Colonic mucosa (tissue), 4 donors: ENCODE measurements around the gene CREB5. TPM values are rescaled to one million over a fixed set of nuclear protein-coding genes. Genes with fewer than 3 reads are reported as not detected.

Experiments
- DNase-seq: peaks from one replicate; pipeline ENCODE4 v3.0.0-alpha.2; 2020
- H3K27ac ChIP-seq: fragments of 200-600 bp; one replicate; pipeline ENCODE4 v1.8.0; 2021
- H3K27me3 ChIP-seq: fragments of 200-600 bp; one replicate; pipeline ENCODE4 v1.8.0; 2021
- H3K36me3 ChIP-seq: fragments of 200-600 bp; one replicate; pipeline ENCODE4 v1.8.0; 2021
- H3K4me1 ChIP-seq: fragments of 200-600 bp; one replicate; pipeline ENCODE4 v1.8.0; 2021; ENCODE audit warnings: mild to moderate bottlenecking
- H3K4me3 ChIP-seq: fragments of 200-600 bp; one replicate; pipeline ENCODE4 v1.8.0; 2021
- H3K9ac ChIP-seq, 2 donors: one replicate each; pipeline ENCODE4 v1.7.0; 2013; ENCODE audit warnings: control low read depth in 2 of 2, low read depth in 2 of 2, low read length in 2 of 2
- H3K9me3 ChIP-seq: fragments of 200-600 bp; one replicate; pipeline ENCODE4 v1.8.0; 2021
- CTCF ChIP-seq: fragments of 200-600 bp; IDR thresholded peaks from one replicate; pipeline ENCODE4 v1.8.0; 2022; ENCODE audit warnings: antibody characterized with exemption, mild to moderate bottlenecking
- intact Hi-C: fragments of 100-400 bp; cut with DNase I; formaldehyde crosslinking; loops from one replicate; pipeline ENCODE4 v1.14.1; 2022
- total RNA-seq, 2 donors: library from RNA; stranded (reverse); fragmentation: NEBNext Ultra II Directional in 1 of 2; extraction: Animal tissue kit (Norgen Biotek cat#: 25700) in 1 of 2; gene quantifications; one replicate each; pipeline ENCODE4 v1.2.1, GENCODE V29; 2021
- donor health status: healthy.
- donor health status: DM: no; HTN: no; CAD: no.
- donor health status: DM: no; HTN: no; CAD: no.

Gene CREB5
- total RNA-seq, 2 donors from 2014 or later: 0.54 to 3.6 TPM

DNA sequence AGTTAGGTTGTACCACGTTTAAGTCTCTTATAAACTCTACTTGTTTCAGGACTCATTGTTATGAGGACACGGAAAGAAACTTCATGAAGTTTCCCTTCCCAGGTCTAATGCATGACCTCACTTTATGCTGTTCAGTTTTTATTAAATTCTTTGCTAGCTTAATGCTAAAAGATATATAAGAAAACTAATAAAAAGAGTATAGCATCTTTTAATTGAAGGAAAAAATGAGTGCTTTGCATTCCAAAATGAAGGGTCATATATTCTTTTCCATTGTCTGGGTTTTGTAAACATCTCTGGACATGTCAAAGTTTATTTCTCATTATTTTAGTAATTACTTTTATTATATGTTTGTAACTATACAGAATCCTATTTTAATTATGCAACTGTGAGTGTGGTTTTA lies 255.8 kb downstream of the CREB5 start:
- Histone ChIP-seq H3K9me3 (no peaks in the 10 kb centered on the region), H3K4me3 (no peak overlapping the region), H3K9ac (no peak overlapping the region), H3K4me1 (no peaks in the 10 kb centered on the region), H3K27me3 (no peaks in the 10 kb centered on the region), H3K36me3 (no peaks in the 10 kb centered on the region), H3K27ac (no peak overlapping the region)
- intact Hi-C loops: no loop called here
- no peak for TF ChIP-seq CTCF
- DNase-seq: no peak

DNA sequence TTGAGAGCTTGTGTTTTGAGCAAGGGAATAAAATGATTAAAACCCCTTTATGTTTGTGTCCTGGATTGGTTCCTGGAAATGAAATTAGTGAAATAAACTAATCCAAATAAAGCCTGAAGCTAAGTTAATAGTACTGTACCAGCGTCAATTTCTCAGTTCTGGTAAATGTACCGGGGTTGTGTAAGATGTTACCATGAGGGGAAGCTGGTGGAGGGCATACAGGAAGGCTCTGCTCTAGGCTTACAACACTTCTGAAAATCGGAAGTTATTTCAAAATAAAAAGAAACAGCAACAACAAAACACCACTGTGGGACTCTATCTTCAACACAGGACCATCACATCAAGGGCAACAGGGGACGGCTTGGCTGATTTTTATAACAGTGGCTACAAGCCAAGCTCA lies 257.0 kb downstream of the CREB5 start:
- intact Hi-C loops: no loop called here
- DNase-seq: no peak
- no peak overlapping the region for H3K9ac ChIP-seq
- H3K27me3 ChIP-seq: no peaks in the 10 kb centered on the region
- H3K9me3 ChIP-seq: no peaks in the 10 kb centered on the region
- H3K36me3 ChIP-seq: no peaks in the 10 kb centered on the region
- no peaks in the 10 kb centered on the region for H3K4me1 ChIP-seq
- no peak overlapping the region for H3K4me3 ChIP-seq
- H3K27ac ChIP-seq: no peak overlapping the region
- no peak for TF ChIP-seq CTCF

- no peak for DNase-seq
- H3K27ac ChIP-seq: no peak overlapping the region
- H3K36me3 ChIP-seq: no peaks in the 10 kb centered on the region
- no peaks in the 10 kb centered on the region for H3K9me3 ChIP-seq
- no peak for TF ChIP-seq CTCF
- no peaks in the 10 kb centered on the region for H3K27me3 ChIP-seq
- no peaks in the 10 kb centered on the region for H3K4me1 ChIP-seq
- intact Hi-C loops: no loop called here
- H3K4me3 ChIP-seq: no peak overlapping the region
- no peak overlapping the region for H3K9ac ChIP-seq
Observed at GRCh38 chr7:28671526-28671925, 259.2 kb downstream of the CREB5 start.

- Histone ChIP-seq H3K4me3 (no peak overlapping the region), H3K27me3 (no peaks in the 10 kb centered on the region), H3K9me3 (no peaks in the 10 kb centered on the region), H3K36me3 (no peaks in the 10 kb centered on the region), H3K9ac (no peak overlapping the region), H3K27ac (no peak overlapping the region), H3K4me1 (no peaks in the 10 kb centered on the region)
- intact Hi-C loops: no loop called here
- DNase-seq: no peak
- TF ChIP-seq CTCF: no peak
Observed at GRCh38 chr7:28672397-28672797, 260.1 kb downstream of the CREB5 start.

GRCh38 chr7:28674359-28674782 lies 262.1 kb downstream of the CREB5 start:
- no peak for DNase-seq
- Histone ChIP-seq H3K9me3 (no peaks in the 10 kb centered on the region), H3K36me3 (no peaks in the 10 kb centered on the region), H3K27ac (no peak overlapping the region), H3K4me3 (no peak overlapping the region), H3K9ac (no peak overlapping the region), H3K27me3 (no peaks in the 10 kb centered on the region), H3K4me1 (no peaks in the 10 kb centered on the region)
- intact Hi-C loops: no loop called here
- no peak for TF ChIP-seq CTCF

- intact Hi-C loops: no loop called here
- no peaks in the 10 kb centered on the region for H3K36me3 ChIP-seq
- DNase-seq: no peak
- no peaks in the 10 kb centered on the region for H3K4me1 ChIP-seq
- H3K4me3 ChIP-seq: no peak overlapping the region
- no peak overlapping the region for H3K27ac ChIP-seq
- H3K9ac ChIP-seq: no peak overlapping the region
- H3K9me3 ChIP-seq: no peaks in the 10 kb centered on the region
- no peak for TF ChIP-seq CTCF
- no peaks in the 10 kb centered on the region for H3K27me3 ChIP-seq
Observed at GRCh38 chr7:28675429-28675828, 263.1 kb downstream of the CREB5 start.
